NCI-H774 (cell line): ENCODE data around the gene XYLB.

Experiments
- DNase-seq: peaks from one replicate; lab custom pipeline; 2025; lab: John Stamatoyannopoulos, UW

Gene XYLB

DNA sequence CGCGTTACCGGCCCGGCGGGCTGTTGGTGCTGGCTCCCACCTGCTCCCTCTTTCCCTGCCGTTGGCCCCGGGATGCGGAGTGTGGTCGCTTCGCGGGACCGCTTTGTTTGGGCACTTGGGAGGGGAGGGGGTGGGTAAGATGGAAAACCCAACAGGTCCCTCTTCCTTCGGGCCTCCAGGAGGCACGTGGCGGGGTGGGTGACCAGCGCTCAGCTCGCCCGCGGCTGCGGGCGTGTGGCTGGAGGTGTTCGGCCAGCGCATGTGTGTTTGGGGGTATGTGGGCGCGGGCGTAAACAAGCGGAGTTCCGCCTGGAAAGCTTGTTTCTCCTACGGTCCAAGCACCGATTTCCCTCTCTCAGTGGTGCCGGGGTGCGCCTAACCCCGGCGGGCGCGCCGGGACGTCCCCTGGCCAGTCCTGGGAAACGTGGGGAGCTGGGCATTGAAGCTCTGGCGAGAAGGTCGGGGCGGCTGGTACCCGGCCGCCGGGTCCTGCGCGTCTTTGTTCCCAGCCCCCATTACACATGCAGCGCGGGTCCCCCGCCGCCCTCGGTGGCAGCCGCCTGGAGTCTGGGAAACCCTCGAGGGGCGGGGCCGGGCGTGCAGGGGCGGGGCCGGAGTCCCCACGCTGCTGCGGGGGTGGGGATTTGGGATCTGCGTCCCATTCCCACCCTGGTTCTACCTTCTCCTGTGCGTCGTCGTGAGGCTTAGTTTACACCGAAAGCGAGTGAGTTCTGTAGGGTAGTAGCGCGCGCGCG, 108.5 kb downstream of the XYLB start:
- peak; percentile 27 for DNase-seq

DNA sequence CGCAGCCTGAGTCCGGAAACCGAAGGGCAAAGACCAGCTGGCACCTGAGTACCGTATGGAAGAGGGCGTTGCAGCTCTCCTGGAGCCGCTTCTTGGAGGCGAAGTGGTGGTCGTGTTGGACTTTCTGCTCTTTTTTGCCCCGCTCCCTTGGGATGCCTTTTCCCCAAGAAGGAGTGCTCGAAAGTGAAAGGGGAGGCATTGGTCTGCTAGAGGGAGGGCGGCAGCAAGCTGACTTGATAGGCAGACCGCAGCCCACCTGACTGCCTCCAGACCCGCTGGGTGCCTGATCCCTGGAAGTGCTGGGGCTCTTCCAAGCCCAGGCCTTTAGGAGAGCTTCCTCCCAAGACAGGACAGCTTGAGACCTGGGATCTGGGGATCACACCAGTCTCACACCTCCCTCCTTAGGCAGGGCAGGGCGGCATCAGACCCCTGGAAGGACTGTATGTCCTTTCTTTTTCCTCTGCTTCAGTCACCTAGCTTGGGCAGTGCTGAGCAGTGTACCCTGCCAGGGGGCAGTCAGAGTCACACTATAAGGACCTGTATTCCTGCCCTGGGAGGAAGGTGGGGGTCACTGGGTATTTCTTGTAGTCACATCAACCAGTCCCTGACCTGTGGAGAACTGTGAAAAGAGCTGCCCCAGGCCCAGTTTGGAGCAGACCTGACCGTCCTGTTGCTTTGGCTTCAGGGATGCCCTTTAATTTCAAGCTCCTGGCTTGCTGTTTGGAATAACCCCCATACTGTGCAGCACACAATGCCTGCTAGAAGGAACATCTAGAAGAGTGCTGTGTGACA, 109.2 kb downstream of the XYLB start:
- no peak for DNase-seq

DNA sequence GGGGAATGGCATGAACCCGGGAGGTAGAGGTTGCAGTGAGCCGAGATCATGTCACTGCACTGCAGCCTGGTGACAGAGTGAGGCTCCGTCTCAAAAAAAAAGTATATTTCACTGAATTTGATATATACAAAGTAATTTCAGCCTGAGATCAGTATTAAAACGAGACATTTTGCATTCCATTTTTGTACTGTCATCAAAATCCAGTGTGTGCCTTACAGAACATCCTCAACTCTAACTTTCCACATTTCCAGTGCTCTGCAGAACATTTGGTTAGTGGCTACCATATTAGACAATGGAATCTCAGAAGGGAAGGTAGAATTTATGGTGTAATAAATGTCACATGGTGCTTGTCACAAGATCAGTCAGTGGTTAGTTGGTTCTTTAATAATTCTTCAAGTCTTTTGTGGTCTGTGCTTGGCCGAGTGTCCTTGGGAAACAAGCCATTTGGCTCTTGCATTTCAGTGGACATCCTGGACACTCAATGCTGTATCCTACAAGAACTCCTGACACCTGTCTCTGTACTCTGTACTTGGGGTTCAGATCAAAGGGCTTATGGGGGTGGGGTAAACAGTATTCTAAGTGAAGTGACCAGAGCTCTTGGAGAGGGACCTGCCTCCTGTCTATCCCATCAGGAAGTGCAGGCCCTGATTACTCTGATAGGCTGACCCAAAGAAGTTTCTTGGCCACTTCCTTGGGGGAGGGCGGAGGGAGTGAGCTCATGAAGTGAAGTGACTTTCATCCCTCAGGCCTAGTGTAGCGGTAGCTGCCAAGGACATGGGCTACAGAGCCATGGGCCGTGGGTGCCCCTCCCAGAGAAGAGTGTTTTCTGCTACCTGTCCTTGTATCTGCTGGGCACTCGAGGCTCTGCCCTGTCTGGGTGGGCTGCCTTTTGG, 110.8 kb downstream of the XYLB start:
- DNase-seq, result no peak

DNA sequence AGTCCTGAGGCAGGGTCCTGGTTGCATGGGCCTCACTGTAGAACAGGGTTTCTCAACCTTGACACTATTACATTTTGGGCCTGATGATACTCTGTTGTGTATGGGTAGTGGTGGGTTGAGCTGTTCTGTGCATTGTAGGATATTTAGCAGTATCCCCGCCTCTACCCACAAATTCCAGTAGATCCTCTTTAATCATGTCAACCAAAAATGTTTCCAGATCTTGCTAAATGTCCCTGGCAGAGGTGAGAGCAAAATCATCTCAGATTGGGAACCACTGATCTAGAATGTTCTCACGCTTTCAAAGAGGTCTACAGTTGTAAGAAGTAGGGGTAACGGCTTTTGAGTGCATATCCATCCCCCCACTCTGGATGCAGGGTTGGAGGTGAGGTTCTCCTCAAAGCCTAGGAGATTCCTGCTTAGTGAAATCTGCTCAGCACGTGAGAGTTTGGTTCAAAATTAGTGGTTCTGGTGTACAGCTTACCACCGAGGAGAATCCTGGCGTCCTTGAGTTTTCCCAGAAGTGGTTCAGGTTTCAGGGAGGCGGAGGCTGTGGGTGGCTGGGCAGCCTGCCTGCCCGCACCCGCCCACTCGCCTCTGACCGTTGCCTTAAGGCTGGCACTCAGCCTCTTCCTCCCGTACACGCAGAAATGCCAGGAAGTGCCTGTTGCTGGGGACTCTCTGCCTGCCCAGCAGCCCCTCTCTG, 112.4 kb downstream of the XYLB start:
- no peak for DNase-seq

DNA sequence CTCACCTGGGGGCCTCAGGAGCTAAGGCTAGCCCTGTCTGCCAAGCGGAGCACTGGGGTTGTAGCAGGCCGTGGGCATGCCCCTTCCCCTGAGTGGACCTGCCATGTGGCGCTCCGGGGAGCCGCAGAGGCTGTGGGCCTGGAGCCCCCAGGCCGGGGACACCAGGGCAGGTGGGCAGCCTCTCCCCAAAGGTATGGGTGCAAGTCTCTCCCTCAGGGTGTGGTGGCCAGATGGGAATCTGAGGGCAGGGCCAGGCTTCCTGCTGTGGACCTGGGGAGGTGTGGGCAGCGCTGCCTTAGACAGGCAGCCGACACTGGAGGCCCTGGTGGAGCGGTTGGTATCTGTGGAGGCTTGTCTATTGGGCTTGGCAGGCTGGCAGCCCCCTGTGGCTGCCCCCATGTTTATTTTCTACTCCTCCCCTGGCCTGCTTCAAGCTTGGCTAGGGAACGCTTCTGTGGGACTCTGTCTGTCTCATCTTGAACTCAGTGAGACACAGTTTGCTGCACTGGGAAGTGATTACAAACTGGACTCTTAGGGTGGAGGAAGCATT, 113.0 kb downstream of the XYLB start:
- no peak for DNase-seq

DNA sequence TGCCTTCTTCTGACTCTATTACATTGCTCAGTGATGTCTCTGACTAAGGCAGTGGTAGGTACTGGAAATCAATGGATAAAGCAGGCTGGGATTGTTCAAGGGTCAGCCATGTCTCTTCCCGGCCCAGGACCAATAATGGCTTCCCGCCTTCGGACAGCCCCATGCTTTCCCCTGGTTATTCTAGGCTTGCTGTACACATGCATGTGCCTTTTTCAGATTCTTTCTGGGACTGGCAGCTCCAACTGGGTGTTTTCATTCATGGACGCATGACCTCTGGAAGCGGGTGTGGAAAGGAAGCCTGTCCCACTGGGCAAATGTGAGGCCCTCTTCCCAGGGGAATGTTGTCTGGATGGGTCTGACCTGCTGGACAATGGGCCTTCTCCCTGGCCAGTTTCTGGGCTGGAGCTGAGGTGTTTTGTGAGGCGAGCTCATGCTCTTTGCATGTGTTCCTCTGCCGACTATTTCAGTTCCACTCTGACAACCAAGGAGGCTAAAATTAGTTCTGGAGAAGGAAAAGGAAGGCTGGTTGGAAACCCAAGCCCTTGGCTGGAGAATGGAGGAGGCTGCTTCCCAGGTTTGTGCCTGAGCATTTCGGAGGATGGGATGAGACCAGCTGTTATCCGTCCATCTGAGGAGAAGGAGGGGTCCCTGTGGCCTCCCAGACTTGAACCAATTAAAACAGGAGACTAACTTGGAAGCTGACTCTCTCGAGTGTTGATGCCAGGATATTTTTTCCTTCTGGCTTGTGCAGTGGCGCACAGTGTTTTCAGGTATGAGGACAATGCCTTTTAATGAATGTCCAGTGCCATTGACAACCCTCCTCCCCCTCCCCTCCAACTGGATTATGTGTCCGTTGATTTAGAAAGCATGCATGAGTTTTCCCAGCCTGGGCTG, 114.0 kb downstream of the XYLB start:
- no peak for DNase-seq
